ENCODE results near the gene ABTB2.

DNA sequence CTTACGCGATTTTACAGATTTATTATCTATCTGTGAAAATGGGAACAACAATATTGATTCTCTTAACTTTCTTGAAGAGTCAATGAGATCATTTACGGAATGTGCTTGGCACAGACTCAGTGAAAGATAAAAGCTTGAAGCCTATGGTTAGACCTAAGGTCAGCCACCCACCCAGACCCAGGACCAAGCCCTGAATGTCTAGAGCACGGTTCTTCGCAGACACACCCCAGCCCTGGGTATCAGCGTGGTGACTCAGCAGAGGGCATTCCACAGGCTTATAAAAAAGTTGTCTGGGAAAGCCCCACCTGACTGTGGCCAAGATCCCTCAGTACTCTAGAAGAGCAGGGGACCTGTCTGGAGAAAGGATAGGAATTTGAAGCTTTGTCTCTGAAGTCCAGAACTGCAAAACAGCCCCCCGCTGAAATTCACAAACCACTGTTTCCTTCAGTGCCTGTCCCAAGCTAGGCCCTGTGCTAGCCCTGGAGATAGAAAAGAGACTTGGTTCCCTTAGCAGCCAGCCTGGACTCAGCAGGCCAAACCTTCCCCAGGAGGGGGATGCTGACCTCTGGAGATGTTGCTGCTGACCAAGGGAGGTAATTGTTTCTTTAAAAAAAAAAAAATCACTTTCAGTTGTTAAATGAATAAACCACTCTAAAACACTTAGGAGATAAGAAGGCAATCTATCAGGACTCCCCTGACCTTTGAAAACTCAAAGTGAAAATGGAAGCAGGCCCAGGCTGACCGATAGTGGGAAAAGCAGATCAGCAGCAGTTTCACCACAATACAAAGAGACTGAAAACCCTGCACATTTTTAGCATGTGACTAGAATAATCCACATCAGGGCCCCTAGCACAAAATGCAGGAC, 114.0 kb downstream of the ABTB2 start:
- TF ChIP-seq CTCF (IDR thresholded peaks at IDR 0.05) (no peak), EP300 (IDR thresholded peaks at IDR 0.05; ENCODE audit: borderline replicate concordance in 1 of 2, low read depth in 1 of 2, low read length in 1 of 2) (no peak), GABPA (IDR thresholded peaks at IDR 0.05; ENCODE audit: low read depth) (no peak), RAD21 (IDR thresholded peaks at IDR 0.05; ENCODE audit: low read length) (no peak), POLR2AphosphoS5 (IDR thresholded peaks at IDR 0.05; ENCODE audit: low read depth, low read length) (no peak), TEAD4 (IDR thresholded peaks at IDR 0.05; ENCODE audit: borderline replicate concordance, insufficient read depth) (0 out of 2 replicates have a peak, but pooled peaks have one; percentile 19), CHD2 (IDR thresholded peaks at IDR 0.05; ENCODE audit: low read length, partially characterized antibody) (no peak), JUND (IDR thresholded peaks at IDR 0.05) (peak; percentile 63), TAF1 (IDR thresholded peaks at IDR 0.05; ENCODE audit: borderline replicate concordance, low read depth, low read length) (no peak), MXI1 (IDR thresholded peaks at IDR 0.05; ENCODE audit: low read depth, low read length) (no peak)
- TF ChIP-seq, protein P1, sequence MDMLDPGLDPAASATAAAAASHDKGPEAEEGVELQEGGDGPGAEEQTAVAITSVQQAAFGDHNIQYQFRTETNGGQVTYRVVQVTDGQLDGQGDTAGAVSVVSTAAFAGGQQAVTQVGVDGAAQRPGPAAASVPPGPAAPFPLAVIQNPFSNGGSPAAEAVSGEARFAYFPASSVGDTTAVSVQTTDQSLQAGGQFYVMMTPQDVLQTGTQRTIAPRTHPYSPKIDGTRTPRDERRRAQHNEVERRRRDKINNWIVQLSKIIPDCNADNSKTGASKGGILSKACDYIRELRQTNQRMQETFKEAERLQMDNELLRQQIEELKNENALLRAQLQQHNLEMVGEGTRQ (IDR thresholded peaks at IDR 0.05; ENCODE audit: borderline replicate concordance, low read depth, low read length), result no peak

Data from SK-N-SH (cell line).